Right lobe of liver (tissue), 6 donors: ENCODE measurements around the gene ROM1. TPM values are rescaled to one million over a fixed set of nuclear protein-coding genes. Genes with fewer than 3 reads are reported as not detected.
"Not testable (repeated sequence)": the region's sequence is repeated elsewhere in the genome, so short reads cannot be mapped to it uniquely, and the experiment has no call there.

Experiments
- ATAC-seq, 4 donors: fragments of 200-7000 bp; cut with Tn5 transposase; one replicate each; pipeline ENCODE4 v1.9.1; 2020; ENCODE audit warnings: mild to moderate bottlenecking in 4 of 4, moderate library complexity in 4 of 4
- DNase-seq, 3 donors: peaks; one replicate each; pipeline ENCODE4 v3.0.0-alpha.2; 2020
- H3K27ac ChIP-seq, 3 donors: fragments of 200-600 bp; one replicate each; pipeline ENCODE4 v1.8.0; 2022
- H3K27me3 ChIP-seq, 2 donors: fragments of 200-600 bp; one replicate each; pipeline ENCODE4 v1.8.0; 2022
- H3K36me3 ChIP-seq, 4 donors: fragments of 200-600 bp; sonication (generic) in 1 of 4; one replicate each; pipeline versions ENCODE4 v1.5.1 to v1.8.0; 2017 to 2022; ENCODE audit warnings: control low read depth in 1 of 4
- H3K4me1 ChIP-seq, 4 donors: fragments of 200-600 bp; sonication (generic) in 1 of 4; one replicate each; pipeline versions ENCODE4 v1.5.1 to v1.8.0; 2017 to 2022; ENCODE audit warnings: control low read depth in 1 of 4
- H3K4me3 ChIP-seq, 3 donors: fragments of 200-600 bp; one replicate each; pipeline ENCODE4 v1.8.0; 2022
- H3K9me3 ChIP-seq, 4 donors: fragments of 200-600 bp; sonication (generic) in 1 of 4; one replicate each; pipeline versions ENCODE4 v1.5.1 to v1.8.0; 2017 to 2022; ENCODE audit warnings: control low read depth in 1 of 4
- POLR2A ChIP-seq: fragments of 450-650 bp; IDR thresholded peaks from one replicate; pipeline ENCODE4 v1.6.1; 2017; ENCODE audit warnings: antibody characterized with exemption, mild to moderate bottlenecking
- WGBS: methylation state at CpG from one replicate; pipeline ENCODE4 v1.1.6; 2018; ENCODE audit warnings: low coverage, low lambda C conversion rate; ENCODE audit not compliant: insufficient coverage; ENCODE audit errors: missing lambda C conversion rate; 5-methylcytosine and 5-hydroxymethylcytosine counted together
- intact Hi-C, 2 donors: fragments of 100-400 bp; cut with DNase I; formaldehyde crosslinking; loops; one replicate each; pipeline versions ENCODE4 v1.11.2 to v1.14.1; 2022
- total RNA-seq, 6 experiments: library from RNA; depleted of rRNA in 2 of 6; stranded (reverse); fragments of >200 nt in 2 of 6; fragmentation: NEBNext Ultra II Directional in 3 of 6; extraction: Animal tissue kit (Norgen Biotek cat#: 25700) in 3 of 6; gene quantifications; one replicate each; pipeline versions ENCODE4 v1.1.0 to v1.2.4, GENCODE V29; 2016 to 2023
- TF ChIP-seq, protein P1 (sequence below), 4 donors: fragments of 200-600 bp in 3 of 4; fragments of 450-650 bp in 1 of 4; IDR thresholded peaks; one replicate each; pipeline versions ENCODE4 v1.5.1 to v1.8.0; 2016 to 2022; ENCODE audit warnings: antibody characterized with exemption in 4 of 4, mild to moderate bottlenecking in 2 of 4
- donor health status: DM: no; HTN: yes; CAD: no.
- donor health status: DM: no; HTN: no; CAD: no.
- donor health status: DM: no; HTN: no; CAD: no.
- donor health status: DM: no; HTN: yes; CAD: no.
- donor health status: DM: no; HTN: yes; CAD: no.

ROM1 gene
- total RNA-seq, 6 experiments from 2014 or later: 1.1 to 2.9 (median 1.2) TPM

DNA sequence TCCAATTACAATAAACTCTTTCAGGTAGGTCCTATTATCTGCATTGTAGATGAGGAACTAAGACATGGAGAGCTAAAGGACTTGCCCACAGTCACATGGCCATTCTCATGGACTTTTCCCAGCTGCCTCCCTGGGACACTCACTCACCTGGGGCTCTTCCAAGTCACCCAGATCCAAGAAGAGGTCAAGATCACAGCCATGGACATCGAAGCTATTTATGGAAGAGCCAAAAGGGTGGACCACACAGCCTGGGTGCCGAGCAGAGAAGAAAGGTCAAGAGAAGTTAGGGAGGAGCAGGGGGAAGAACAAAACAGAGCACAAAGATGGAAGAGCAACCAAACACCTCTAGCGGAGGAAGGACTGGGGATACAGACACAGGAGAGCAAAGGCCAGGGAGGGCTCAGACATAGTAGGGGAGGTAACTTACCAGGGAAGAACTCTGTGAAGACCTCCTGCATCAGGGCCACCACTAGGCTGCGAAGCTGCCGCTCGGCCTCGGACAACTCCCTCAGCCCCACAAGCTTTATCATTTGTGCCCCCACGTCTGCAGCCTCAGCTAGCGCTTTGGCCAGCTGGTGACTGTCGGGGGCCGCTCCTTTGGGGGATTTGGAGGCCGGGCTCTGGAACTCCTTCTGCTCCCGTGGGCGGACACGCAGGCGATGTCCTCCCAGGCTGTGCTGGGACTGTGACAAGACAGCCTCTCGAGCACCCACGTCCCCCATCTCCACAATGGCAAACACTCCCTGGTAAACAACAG is 31.9 kb upstream of the ROM1 start:
- intact Hi-C loops: no loop called here
- DNase-seq (peak in 1 of 3 donors; percentile 48), ATAC-seq (peak in 3 of 4 donors; percentile 5 to 61 (median 17))
- Histone ChIP-seq H3K4me1 (peaks cover 0 to 10% (median 2%) of the 10 kb centered on the region in 4 donors), H3K36me3 (peaks cover 0 to 58% (median 19%) of the 10 kb centered on the region in 4 donors), H3K9me3 (no peaks in the 10 kb centered on the region), H3K27me3 (no peaks in the 10 kb centered on the region), H3K27ac (peak overlapping the region in 1 of 3 donors; percentile 13), H3K4me3 (no peak overlapping the region)
- WGBS: 92% methylated on average over 17 of the region's 18 CpGs
- no peak for TF ChIP-seq POLR2A
- TF ChIP-seq, protein P1, sequence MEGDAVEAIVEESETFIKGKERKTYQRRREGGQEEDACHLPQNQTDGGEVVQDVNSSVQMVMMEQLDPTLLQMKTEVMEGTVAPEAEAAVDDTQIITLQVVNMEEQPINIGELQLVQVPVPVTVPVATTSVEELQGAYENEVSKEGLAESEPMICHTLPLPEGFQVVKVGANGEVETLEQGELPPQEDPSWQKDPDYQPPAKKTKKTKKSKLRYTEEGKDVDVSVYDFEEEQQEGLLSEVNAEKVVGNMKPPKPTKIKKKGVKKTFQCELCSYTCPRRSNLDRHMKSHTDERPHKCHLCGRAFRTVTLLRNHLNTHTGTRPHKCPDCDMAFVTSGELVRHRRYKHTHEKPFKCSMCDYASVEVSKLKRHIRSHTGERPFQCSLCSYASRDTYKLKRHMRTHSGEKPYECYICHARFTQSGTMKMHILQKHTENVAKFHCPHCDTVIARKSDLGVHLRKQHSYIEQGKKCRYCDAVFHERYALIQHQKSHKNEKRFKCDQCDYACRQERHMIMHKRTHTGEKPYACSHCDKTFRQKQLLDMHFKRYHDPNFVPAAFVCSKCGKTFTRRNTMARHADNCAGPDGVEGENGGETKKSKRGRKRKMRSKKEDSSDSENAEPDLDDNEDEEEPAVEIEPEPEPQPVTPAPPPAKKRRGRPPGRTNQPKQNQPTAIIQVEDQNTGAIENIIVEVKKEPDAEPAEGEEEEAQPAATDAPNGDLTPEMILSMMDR (IDR thresholded peaks at IDR 0.05): no peak

DNA sequence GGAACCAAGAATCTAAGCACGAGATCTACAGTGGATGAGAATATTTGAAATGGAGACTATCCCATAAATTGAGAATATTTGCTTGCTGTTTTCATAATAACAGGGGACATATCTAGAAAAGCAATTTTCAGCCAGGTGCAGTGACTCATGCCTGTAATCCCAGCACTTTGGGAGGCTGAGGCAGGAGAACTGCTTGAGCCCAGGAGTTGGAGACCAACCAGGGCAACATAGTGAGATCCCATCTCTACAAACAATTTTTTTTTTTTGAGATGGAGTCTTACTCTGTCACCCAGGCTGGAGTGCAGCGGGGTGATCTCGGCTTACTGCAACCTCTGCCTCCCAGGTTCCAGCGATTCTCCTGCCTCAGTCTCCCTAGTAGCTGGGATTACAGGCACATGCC is 31.3 kb upstream of the ROM1 start:
- H3K36me3 ChIP-seq: peaks cover 0 to 52% (median 19%) of the 10 kb centered on the region in 4 donors
- H3K4me3 ChIP-seq, ATAC-seq, DNase-seq, H3K9me3 ChIP-seq, intact Hi-C loops, H3K27me3 ChIP-seq: not testable (repeated sequence)
- peak overlapping the region in 1 of 3 donors; percentile 13 for H3K27ac ChIP-seq
- peaks cover 0 to 10% (median 2%) of the 10 kb centered on the region in 4 donors for H3K4me1 ChIP-seq
- no CpG with 5 or more reads among the region's 4 CpGs for WGBS

DNA sequence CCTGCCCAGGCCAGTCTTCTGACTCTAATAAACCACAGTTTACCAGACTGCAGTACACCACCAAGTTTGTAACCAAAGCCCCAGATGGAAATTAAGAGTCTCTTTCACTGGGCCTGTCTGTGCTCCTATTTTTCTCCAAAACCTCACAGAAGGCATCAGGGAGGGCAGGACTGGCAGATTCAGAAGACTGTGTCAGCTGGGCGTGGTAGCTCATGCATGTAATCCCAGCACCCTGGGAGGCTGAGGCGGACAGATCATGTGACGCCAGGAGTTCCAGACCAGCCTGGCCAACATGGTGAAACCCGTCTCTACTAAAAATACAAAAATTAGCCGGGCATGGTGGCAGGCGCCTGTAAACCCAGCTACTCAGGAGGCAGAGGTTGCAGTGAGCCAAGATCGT is 27.7 kb upstream of the ROM1 start:
- H3K4me1 ChIP-seq: peaks cover 0 to 46% (median 17%) of the 10 kb centered on the region in 4 donors
- H3K27me3 ChIP-seq, H3K4me3 ChIP-seq, H3K9me3 ChIP-seq, ATAC-seq, intact Hi-C loops: not testable (repeated sequence)
- WGBS: 100% methylated on average over 1 of the region's 7 CpGs
- H3K27ac ChIP-seq: peak overlapping the region in 1 of 3 donors; percentile 20
- DNase-seq: peak in 1 of 3 donors; percentile 24
- H3K36me3 ChIP-seq: peaks cover 0 to 34% (median 12%) of the 10 kb centered on the region in 4 donors

DNA sequence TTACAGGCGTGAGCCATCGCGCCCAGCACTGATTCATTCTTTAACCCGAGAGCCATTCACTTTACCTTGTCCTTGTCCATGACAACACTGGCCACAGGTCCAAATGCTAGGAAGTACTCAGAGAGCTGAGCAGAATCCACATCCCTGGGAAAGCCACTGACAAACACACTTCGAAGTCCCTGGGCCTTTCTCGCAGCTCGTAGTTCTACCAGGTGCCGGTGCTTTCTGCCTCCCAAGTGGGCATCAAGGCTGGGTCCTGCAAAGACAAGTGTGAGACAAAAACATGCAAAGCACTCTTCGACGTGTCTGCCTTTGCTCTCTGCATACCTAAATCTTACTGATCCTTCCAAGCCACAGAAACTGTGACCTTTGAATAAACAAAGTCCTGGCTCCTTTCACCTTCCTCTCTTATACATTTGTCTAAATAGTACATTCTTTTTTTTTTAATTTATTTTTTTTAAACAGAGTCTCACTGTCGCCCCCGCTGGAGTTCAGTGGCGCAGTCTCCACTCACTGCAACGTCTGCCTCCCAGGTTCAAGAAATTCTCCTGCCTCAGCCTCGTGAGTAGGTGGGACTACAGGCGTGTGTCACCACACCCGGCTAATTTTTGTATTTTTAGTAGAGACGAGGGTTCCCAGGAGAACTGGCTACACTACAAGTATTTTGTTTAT is 24.0 kb upstream of the ROM1 start:
- Histone ChIP-seq H3K27ac (peak overlapping the region in 2 of 3 donors; percentile 79 to 87), H3K27me3 (no peaks in the 10 kb centered on the region), H3K4me3 (no peak overlapping the region), H3K9me3 (no peaks in the 10 kb centered on the region), H3K4me1 (peaks cover 0 to 56% (median 24%) of the 10 kb centered on the region in 4 donors), H3K36me3 (peaks cover 0 to 20% (median 8%) of the 10 kb centered on the region in 4 donors)
- peak in 1 of 3 donors; percentile 18 for DNase-seq
- WGBS: 60% methylated on average over 14 of the region's 18 CpGs
- TF ChIP-seq, protein P1 (IDR thresholded peaks at IDR 0.05): no peak
- TF ChIP-seq POLR2A: no peak
- intact Hi-C loops: no loop called here
- ATAC-seq: no peak

DNA sequence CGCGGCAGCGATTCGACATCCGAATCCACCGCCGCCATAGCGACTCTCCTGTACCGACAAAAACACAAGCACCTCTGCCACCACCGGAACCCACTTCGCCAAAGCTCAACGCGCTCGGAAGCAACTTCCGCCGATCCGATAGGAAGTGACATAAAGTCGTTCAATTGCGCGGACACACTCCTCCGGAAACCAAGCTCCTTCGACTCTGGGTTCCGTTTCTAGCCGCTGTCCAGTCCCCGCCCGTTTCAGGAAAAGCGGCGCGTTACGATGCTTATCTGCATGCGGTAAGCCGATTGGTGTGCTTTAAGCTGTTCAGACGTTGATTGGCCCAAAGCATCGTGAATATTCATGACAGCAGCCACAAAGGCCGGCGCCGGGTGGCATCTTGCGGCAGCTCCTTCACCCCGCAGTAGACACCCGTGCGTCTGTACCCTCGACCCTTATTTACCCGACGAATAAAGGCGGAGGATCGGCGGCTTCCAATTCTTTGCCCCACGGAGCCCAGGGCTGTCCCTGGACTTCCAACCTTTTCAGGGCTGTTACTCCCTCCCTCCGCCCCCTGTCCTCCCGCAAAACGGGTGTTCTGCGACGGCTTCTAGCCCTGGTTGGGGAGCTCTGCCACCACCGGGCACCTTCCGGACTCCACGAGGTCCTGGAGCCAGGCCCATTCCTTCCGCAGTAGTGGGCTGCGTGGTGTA is 21.5 kb upstream of the ROM1 start, which contains the start of gene TUT1:
Gene TUT1, minus strand, starts transcription at position 76 of the 698 bp plus-strand sequence. Its CDS starts 38 bp downstream, at position 38.
- Histone ChIP-seq H3K27me3 (no peaks in the 10 kb centered on the region), H3K27ac (peak within 1 kb of the TSS; percentile 86 to 94 (median 92)), H3K4me3 (peak within 1 kb of the TSS; percentile 70 to 87 (median 78)), H3K36me3 (peaks cover 0 to 36% (median 20%) of the 10 kb centered on the region in 4 donors), H3K4me1 (peaks cover 0 to 56% (median 24%) of the 10 kb centered on the region in 4 donors), H3K9me3 (no peaks in the 10 kb centered on the region)
- intact Hi-C loops: no loop called here
- peak; percentile 92 for TF ChIP-seq POLR2A
- TF ChIP-seq, protein P1 (IDR thresholded peaks at IDR 0.05): peak in 3 of 4 donors; percentile 9 to 16 (median 10)
- DNase-seq (peak; percentile 95 to 97 (median 96)), ATAC-seq (peak; percentile 81 to 92 (median 86))
- WGBS: 1% methylated on average over 31 of the region's 58 CpGs
